Stimulated activated CD8-positive, alpha-beta memory T cell treated with anti-CD3 and anti-CD28 coated beads, Interleukin-2, amount 100 ng/mL, for 1 hour (primary cell): ENCODE results near the gene KANK2.
A peak's percentile ranks its signal among the peaks of the same experiment; 100 is the strongest.
"Not testable (repeated sequence)": the region's sequence is repeated elsewhere in the genome, so short reads cannot be mapped to it uniquely, and the experiment has no call there.

Experiments
- DNase-seq, 2 donors: peaks; one replicate each; pipeline ENCODE4 v3.0.0-alpha.2; 2020; ENCODE audit warnings: low read depth in 2 of 2

Gene KANK2

GRCh38 chr19:11140023-11140538 is 57.3 kb downstream of the KANK2 start:
- DNase-seq: not testable (repeated sequence)

GRCh38 chr19:11138601-11139300 is 58.6 kb downstream of the KANK2 start:
- DNase-seq: no peak

- DNase-seq: peak in 1 of 2 donors; percentile 21
Measured at GRCh38 chr19:11137542-11138384, 59.6 kb downstream of the KANK2 start.

- DNase-seq: no peak
Measured at GRCh38 chr19:11136400-11137101, 60.8 kb downstream of the KANK2 start.

- DNase-seq: no peak
Measured at GRCh38 chr19:11131471-11131870, 65.9 kb downstream of the KANK2 start.

GRCh38 chr19:11130824-11131455 is 66.4 kb downstream of the KANK2 start:
- DNase-seq: peak; percentile 34 to 47

- no peak for DNase-seq
Measured at GRCh38 chr19:11127905-11128304, 69.4 kb downstream of the KANK2 start.

- DNase-seq: peak; percentile 52 to 62
Measured at GRCh38 chr19:11125994-11126685, 71.2 kb downstream of the KANK2 start.

GRCh38 chr19:11124157-11124556 is 73.2 kb downstream of the KANK2 start:
- DNase-seq: not testable (repeated sequence)

GRCh38 chr19:11123114-11123513 is 74.2 kb downstream of the KANK2 start:
- no peak for DNase-seq

GRCh38 chr19:11121963-11122362 is 75.4 kb downstream of the KANK2 start:
- not testable (repeated sequence) for DNase-seq

GRCh38 chr19:11116507-11116906 is 80.8 kb downstream of the KANK2 start:
- DNase-seq: no peak

GRCh38 chr19:11115895-11116446 is 81.4 kb downstream of the KANK2 start:
- DNase-seq: no peak

- no peak for DNase-seq
Measured at GRCh38 chr19:11115042-11115441, 82.3 kb downstream of the KANK2 start.
